GM18517 (cell line): ENCODE measurements around the gene MBNL2.
A peak's percentile ranks its signal among the peaks of the same experiment; 100 is the strongest.

Experiments
- ATAC-seq: cut with Tn5 transposase; IDR thresholded peaks from one replicate; pipeline ENCODE4 v1.9.1; 2021; ENCODE audit warnings: mild to moderate bottlenecking, moderate library complexity; ENCODE audit not compliant: unreplicated experiment

The MBNL2 gene, protein sequence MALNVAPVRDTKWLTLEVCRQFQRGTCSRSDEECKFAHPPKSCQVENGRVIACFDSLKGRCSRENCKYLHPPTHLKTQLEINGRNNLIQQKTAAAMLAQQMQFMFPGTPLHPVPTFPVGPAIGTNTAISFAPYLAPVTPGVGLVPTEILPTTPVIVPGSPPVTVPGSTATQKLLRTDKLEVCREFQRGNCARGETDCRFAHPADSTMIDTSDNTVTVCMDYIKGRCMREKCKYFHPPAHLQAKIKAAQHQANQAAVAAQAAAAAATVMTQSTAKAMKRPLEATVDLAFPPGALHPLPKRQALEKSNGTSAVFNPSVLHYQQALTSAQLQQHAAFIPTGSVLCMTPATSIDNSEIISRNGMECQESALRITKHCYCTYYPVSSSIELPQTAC

GRCh38 chr13:97221989-97222700, at the start of gene MBNL2:
MBNL2 (plus strand) TSS chr13:97222333; CDS start chr13:97276236, 53,903 bp downstream.
- peak; percentile 96 for ATAC-seq

DNA sequence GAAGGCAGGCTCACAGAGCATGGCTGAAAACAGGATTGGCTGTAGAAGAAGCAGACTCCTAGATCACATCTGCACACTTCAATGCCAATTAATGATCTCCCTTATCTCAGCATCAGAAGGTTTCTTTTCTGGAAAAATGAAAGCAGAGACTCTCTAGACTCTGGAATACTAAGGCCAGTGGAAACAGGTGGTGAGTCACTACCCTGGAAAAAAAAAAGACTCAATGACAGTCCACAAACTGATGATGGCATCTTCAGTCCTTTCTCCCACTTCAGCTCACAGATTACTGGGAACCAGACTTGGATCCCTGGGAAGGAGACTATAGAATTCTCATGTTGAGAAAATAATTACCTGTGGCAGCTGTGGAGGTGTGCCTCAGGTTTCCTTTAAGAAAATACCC, 47.5 kb upstream of the MBNL2 start:
- ATAC-seq, result no peak

GRCh38 chr13:97175041-97175440, 47.1 kb upstream of the MBNL2 start:
- ATAC-seq, result no peak

DNA sequence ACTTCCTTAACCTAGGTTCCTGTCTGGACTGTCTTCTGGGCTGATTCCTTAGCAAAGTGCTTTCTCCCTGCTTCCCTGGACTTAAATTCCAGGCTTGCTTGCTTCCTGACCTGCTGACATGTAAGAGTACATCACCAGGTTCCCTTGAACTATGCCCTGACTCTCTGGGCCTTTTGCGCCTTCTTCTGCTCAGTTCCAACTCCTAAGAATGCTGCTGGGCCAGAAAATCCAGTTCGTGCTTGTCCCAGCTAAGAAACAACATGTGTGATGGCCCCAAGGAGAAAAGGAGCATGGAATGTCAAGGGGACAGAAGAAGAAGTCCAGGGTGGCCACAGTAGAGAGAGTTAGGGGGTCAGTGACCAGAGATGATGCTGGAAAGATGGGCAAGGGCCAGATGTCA, 42.6 kb upstream of the MBNL2 start:
- no peak for ATAC-seq

DNA sequence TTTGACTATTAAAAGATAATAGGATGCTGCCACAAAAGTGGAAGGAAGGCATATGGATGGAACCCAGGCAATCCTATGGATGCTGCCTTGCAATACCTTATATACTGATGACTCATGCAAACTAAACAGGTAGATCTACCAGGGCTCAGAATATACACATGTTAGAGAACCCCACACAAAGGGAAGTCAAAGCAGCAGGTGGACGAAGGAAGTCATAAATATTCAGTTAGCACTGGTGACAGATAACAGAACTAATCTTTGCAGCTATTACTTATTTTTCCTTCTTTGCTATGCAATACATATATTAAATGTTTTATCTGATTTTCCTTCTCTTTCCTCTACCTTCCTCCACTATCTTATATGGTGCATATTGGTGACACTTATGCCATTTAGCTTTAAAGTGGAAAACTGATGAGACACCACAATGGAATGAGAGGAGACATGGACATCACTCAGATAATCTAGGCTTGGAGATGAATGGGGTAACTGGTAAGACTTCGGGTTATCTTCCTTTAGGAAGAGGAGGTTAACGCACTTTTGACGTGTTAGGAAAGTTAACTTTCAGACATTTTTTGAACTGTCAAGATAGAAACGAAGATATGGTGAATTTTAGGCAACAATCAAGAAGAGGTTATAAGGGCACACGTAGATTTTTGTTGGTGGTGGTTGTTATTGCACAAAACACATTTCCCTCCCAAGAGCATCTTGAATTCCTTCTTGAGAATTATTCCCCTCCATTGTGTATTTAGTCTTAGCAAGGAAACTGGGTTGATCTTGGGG, 39.8 kb upstream of the MBNL2 start:
- ATAC-seq, result no peak

GRCh38 chr13:97185291-97185690, 36.8 kb upstream of the MBNL2 start:
- no peak for ATAC-seq

DNA sequence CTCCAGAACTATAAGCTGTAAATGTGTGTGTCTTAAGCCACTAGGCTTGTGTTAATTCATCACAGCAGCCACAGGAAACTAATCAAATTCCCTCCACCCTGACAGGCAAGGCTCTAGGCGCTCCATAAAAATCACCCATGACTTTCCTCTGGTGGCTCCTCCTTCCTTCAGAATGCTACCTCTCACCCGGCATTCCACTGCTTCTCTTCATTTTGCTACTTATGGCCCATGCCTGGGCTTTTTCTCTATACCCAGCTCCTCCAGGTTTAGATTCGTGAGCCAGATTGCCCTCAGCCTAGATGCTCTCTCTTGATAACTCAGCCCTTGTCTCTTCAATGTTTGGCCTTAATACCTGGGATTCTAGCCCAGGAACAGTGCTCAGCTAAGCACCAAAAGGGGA, 36.4 kb upstream of the MBNL2 start:
- no peak for ATAC-seq

DNA sequence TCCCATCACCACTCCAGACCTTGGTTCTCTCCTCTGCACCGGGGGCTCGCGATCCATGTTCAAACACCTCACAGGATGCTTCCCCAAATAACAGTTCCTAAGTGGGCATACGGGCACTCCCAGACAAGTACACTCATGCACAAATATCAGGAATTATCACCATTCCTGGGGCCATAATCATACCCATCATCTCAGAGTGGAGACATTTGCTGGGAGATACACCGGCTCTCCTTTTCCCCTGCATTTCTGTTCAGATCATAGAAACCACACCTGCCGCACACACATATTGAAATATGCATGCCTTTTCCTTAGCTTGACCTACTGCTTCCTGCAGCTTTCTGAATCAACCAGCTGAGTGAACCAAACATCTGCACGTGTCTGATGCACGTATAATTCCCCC, 33.9 kb upstream of the MBNL2 start:
- ATAC-seq, result no peak

GRCh38 chr13:97189928-97190327, 32.2 kb upstream of the MBNL2 start:
- no peak for ATAC-seq

- no peak for ATAC-seq
Measured at GRCh38 chr13:97191142-97191541, 31.0 kb upstream of the MBNL2 start.

DNA sequence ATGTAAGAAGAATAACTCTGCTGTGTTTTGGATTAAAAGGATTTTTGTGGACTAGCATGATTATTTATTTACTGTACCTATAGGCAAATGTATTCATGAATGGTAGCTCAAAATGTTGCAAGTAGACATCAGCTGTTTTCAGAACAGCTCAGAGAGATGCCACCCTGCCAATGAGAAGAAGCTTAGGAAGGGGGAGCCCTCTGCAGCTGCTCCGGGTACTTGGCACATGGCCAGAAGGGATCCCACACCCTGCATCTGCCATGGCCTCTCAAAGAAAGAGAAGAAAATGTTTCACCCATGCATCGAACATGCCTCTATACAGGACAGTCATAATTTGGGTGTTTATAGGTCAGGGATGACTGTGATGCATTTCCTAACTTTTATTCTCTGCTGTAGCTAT, 30.5 kb upstream of the MBNL2 start:
- no peak for ATAC-seq

GRCh38 chr13:97192166-97192565, 30.0 kb upstream of the MBNL2 start:
- ATAC-seq, result no peak

DNA sequence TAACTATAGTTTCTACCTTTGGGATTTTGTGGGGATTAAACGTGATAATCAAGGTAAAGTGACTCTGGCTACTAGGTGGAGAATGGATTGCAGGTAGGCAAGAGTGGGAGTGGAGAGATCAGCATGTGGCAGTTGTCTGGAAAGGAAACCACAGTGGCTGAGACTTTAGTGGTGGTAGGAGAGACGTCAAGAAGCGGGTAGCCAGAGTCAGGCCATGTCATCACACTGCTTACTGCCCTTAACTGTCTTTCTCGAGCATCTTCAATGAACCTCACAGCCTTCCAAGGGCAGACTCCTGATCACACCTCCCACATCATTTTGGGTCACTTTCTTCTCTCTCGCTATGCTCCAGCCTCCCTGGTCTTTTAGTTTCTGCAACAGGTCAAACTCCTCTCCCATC, 28.6 kb upstream of the MBNL2 start:
- no peak for ATAC-seq

- ATAC-seq, result no peak
Measured at GRCh38 chr13:97194479-97194878, 27.7 kb upstream of the MBNL2 start.

DNA sequence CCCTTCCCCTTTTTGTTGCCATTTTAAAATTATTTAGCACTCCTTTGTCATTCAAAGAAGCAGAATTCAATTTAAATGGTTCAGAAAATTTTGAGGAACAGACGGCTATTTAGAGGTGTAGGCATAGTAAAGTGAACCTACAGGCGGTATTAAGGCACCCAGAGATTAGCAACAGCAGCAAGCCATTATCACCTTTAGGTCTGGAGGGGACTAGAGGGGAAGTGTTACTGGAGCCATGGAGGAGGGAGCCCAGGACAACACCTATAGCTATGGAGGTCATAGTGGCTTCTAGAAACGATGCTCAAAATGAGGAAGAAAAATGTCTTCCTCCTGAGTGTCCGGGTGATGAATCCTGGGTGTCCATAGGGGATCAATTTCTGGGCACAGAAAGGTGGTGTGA, 25.8 kb upstream of the MBNL2 start:
- no peak for ATAC-seq

GRCh38 chr13:97198753-97199152, 23.4 kb upstream of the MBNL2 start:
- no peak for ATAC-seq

- ATAC-seq, result no peak
Measured at GRCh38 chr13:97199451-97199850, 22.7 kb upstream of the MBNL2 start.

DNA sequence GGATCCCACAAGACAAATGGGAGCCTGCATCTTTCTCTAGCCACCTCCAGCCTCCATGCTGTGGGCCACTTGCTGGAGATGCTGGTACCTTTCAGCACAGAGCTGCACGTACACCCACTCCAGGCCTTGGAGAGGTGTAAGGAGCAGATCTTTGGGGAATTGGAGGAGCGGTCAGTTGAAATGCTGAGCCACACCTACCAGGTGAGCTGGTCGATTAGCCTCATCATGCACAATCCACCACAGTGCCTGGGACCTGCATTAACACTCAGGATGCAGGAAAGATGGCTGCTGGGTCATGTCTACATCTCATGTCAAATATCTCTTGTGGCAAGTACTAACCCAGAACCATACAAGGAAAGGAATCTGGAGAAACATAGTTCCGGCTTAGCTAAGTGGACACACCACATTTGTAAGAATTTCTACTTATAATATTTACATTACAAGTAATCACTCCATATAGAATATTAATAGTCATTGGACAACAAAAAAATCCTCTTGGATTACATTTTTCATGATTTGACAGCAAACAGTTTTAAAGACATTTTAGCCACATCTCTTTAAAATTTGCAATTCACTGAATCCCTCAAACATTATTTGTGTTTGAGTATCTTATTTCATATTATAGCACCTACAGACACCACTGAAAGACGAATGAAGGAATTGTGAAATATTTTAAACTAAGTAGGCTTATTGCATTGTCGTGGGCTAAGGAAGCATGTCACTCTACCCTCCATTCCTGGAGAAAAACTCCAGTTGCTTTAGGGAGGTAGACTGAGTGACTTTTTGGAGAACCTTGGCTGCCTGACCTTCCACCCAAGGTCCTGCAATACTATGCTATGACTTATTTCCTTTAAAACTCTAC, 21.8 kb upstream of the MBNL2 start:
- ATAC-seq, result no peak

- ATAC-seq, result no peak
Measured at GRCh38 chr13:97202761-97203160, 19.4 kb upstream of the MBNL2 start.

- no peak for ATAC-seq
Measured at GRCh38 chr13:97205465-97205864, 16.7 kb upstream of the MBNL2 start.

DNA sequence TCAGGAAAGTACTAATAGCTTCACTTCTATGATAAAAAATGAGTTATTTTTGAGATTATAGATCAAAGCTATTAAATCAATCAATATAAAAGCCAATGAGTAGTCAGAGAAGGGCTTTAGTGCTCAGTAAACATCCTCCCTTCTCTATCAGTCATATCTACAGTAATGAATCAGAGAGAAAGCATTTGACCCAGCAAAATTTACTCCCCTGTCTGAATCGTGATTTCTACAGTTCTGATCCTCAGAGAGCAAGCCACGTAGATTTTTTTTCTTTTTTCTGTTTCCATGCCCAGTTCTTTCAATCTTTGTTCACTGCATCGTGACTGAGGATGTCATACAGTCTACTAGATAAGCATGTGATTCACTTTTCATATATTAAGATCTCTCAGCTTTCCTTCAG, 16.2 kb upstream of the MBNL2 start:
- no peak for ATAC-seq
